ENCODE measurements around the gene UST.

UST gene

GRCh38 chr6:148808786-148809304 is 62.0 kb downstream of the UST start:
- DNase-seq = no peak

GRCh38 chr6:148811459-148811858 is 64.6 kb downstream of the UST start:
- DNase-seq = no peak

- no peak for DNase-seq
These were observed 67.4 kb downstream of the UST start for GRCh38 chr6:148814082-148814790.

- no peak for DNase-seq
These were observed 68.0 kb downstream of the UST start for GRCh38 chr6:148814869-148815268.

- DNase-seq = no peak
These were observed 69.3 kb downstream of the UST start for GRCh38 chr6:148816117-148816516.

- DNase-seq = no peak
These were observed 70.9 kb downstream of the UST start for GRCh38 chr6:148817689-148818088.

- DNase-seq = no peak
These were observed 72.2 kb downstream of the UST start for GRCh38 chr6:148818939-148819575.

- no peak for DNase-seq
These were observed 73.0 kb downstream of the UST start for GRCh38 chr6:148819852-148820251.

- no peak for DNase-seq
These were observed 76.0 kb downstream of the UST start for GRCh38 chr6:148822819-148823218.

- DNase-seq = no peak
These were observed 77.5 kb downstream of the UST start for GRCh38 chr6:148824291-148824690.

- DNase-seq = no peak
These were observed 78.1 kb downstream of the UST start for GRCh38 chr6:148824960-148825359.

- no peak for DNase-seq
These were observed 78.7 kb downstream of the UST start for GRCh38 chr6:148825492-148825891.

- DNase-seq = no peak
These were observed 80.7 kb downstream of the UST start for GRCh38 chr6:148827416-148828045.

GRCh38 chr6:148828047-148828446 is 81.2 kb downstream of the UST start:
- DNase-seq = no peak

- DNase-seq = no peak
These were observed 82.7 kb downstream of the UST start for GRCh38 chr6:148829415-148830101.

GRCh38 chr6:148830614-148831013 is 83.8 kb downstream of the UST start:
- peak in 1 of 5 donors; percentile 56 for DNase-seq

GRCh38 chr6:148831064-148831463 is 84.2 kb downstream of the UST start:
- peak in 3 of 5 donors; percentile 1 to 70 (median 10) for DNase-seq

GRCh38 chr6:148831531-148831930 is 84.7 kb downstream of the UST start:
- DNase-seq = no peak

GRCh38 chr6:148835920-148836441 is 89.2 kb downstream of the UST start:
- peak in 1 of 5 donors; percentile 72 for DNase-seq

- no peak for DNase-seq
These were observed 89.9 kb downstream of the UST start for GRCh38 chr6:148836751-148837150.

- no peak for DNase-seq
These were observed 91.1 kb downstream of the UST start for GRCh38 chr6:148837941-148838340.

- no peak for DNase-seq
These were observed 92.2 kb downstream of the UST start for GRCh38 chr6:148839044-148839443.

- DNase-seq = no peak
These were observed 93.4 kb downstream of the UST start for GRCh38 chr6:148840256-148840655.

Measured in T-helper 1 cell (primary cell).